ENCODE measurements around the gene NECAB3.
"Not testable (repeated sequence)": the region's sequence is repeated elsewhere in the genome, so short reads cannot be mapped to it uniquely, and the experiment has no call there.

NECAB3 gene

GRCh38 chr20:33704197-33704924 is 30.1 kb upstream of the NECAB3 start:
- DNase-seq (ENCODE audit: low read depth) = no peak
- TF ChIP-seq, protein P1, sequence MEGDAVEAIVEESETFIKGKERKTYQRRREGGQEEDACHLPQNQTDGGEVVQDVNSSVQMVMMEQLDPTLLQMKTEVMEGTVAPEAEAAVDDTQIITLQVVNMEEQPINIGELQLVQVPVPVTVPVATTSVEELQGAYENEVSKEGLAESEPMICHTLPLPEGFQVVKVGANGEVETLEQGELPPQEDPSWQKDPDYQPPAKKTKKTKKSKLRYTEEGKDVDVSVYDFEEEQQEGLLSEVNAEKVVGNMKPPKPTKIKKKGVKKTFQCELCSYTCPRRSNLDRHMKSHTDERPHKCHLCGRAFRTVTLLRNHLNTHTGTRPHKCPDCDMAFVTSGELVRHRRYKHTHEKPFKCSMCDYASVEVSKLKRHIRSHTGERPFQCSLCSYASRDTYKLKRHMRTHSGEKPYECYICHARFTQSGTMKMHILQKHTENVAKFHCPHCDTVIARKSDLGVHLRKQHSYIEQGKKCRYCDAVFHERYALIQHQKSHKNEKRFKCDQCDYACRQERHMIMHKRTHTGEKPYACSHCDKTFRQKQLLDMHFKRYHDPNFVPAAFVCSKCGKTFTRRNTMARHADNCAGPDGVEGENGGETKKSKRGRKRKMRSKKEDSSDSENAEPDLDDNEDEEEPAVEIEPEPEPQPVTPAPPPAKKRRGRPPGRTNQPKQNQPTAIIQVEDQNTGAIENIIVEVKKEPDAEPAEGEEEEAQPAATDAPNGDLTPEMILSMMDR (IDR thresholded peaks at IDR 0.05; ENCODE audit: low read depth, low read length, missing control alignments) = no peak
- no peak overlapping the region for H3K4me3 ChIP-seq (ENCODE audit: low read depth, low read length)

GRCh38 chr20:33703498-33704137 is 29.4 kb upstream of the NECAB3 start:
- DNase-seq (ENCODE audit: low read depth) = no peak
- TF ChIP-seq, protein P1 (IDR thresholded peaks at IDR 0.05; ENCODE audit: low read depth, low read length, missing control alignments) = no peak
- no peak overlapping the region for H3K4me3 ChIP-seq (ENCODE audit: low read depth, low read length)

- no peak for DNase-seq (ENCODE audit: low read depth)
- H3K4me3 ChIP-seq (ENCODE audit: low read depth, low read length) = no peak overlapping the region
- TF ChIP-seq, protein P1 (IDR thresholded peaks at IDR 0.05; ENCODE audit: low read depth, low read length, missing control alignments) = no peak
These were observed 28.6 kb upstream of the NECAB3 start for GRCh38 chr20:33702861-33703260.

- TF ChIP-seq, protein P1 (IDR thresholded peaks at IDR 0.05; ENCODE audit: low read depth, low read length, missing control alignments) = no peak
- no peak for DNase-seq (ENCODE audit: low read depth)
- no peak overlapping the region for H3K4me3 ChIP-seq (ENCODE audit: low read depth, low read length)
These were observed 27.6 kb upstream of the NECAB3 start for GRCh38 chr20:33701629-33702450.

GRCh38 chr20:33700696-33701441 is 26.6 kb upstream of the NECAB3 start:
- not testable (repeated sequence) for H3K4me3 ChIP-seq (ENCODE audit: low read depth, low read length)

DNA sequence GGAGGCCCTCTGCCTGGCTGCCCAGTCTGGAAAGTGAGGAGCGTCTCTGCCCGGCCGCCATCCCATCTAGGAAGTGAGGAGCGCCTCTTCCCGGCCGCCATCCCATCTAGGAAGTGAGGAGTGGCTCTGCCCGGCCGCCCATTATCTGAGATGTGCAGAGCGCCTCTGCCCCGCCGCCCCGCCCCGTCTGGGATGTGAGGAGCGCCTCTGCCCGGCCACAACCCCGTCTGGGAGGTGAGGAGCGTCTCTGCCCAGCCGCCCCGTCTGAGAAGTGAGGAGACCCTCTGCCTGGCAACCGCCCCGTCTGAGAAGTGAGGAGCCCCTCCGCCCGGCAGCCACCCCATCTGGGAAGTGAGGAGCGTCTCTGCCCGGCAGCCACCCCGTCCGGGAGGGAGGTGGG is 24.7 kb upstream of the NECAB3 start:
- H3K4me3 ChIP-seq (ENCODE audit: low read depth, low read length); DNase-seq (ENCODE audit: low read depth): not testable (repeated sequence)

More at GRCh38 chr20:33700696-33701441, 26.6 kb upstream of the NECAB3 start:
- not testable (repeated sequence) for DNase-seq (ENCODE audit: low read depth)

GRCh38 chr20:33697129-33697528 is 22.9 kb upstream of the NECAB3 start:
- TF ChIP-seq, protein P1 (IDR thresholded peaks at IDR 0.05; ENCODE audit: low read depth, low read length, missing control alignments) = no peak
- H3K4me3 ChIP-seq (ENCODE audit: low read depth, low read length) = no peak overlapping the region
- DNase-seq (ENCODE audit: low read depth) = no peak
